Stomach (tissue), 9 donors: Measurements from ENCODE around the gene ZBTB42. TPM values are rescaled to one million over a fixed set of nuclear protein-coding genes. Genes with fewer than 3 reads are reported as not detected.

Experiments
- DNase-seq, 2 donors: peaks; one replicate each; pipeline versions ENCODE4 v3.0.0 to v3.0.0-alpha.2; 2013 to 2019
- H3K27ac ChIP-seq, 5 donors: fragments of 200-600 bp in 4 of 5; sonication (generic) in 4 of 5; one replicate each; pipeline ENCODE4 v1.5.1; 2013 to 2019; ENCODE audit warnings: mild to moderate bottlenecking in 1 of 5, moderate library complexity in 1 of 5
- H3K27me3 ChIP-seq, 3 donors: fragments of 200-600 bp; sonication (generic); one replicate each; pipeline ENCODE4 v1.5.1; 2017 to 2019; ENCODE audit warnings: mixed run types in 1 of 3
- H3K36me3 ChIP-seq, 4 donors: fragments of 200-600 bp; sonication (generic); 1 replicate in 3 of 4; 2 replicates in 1 of 4; pipeline ENCODE4 v1.5.1; 2016 to 2019
- H3K4me1 ChIP-seq, 4 donors: fragments of 200-600 bp; sonication (generic); one replicate each; pipeline ENCODE4 v1.5.1; 2016 to 2019
- H3K4me3 ChIP-seq, 4 donors: fragments of 200-600 bp; sonication (generic) in 3 of 4; one replicate each; pipeline ENCODE4 v1.5.1; 2016 to 2019; ENCODE audit warnings: mild to moderate bottlenecking in 1 of 4
- H3K9me3 ChIP-seq, 4 donors: fragments of 200-600 bp; sonication (generic); one replicate each; pipeline ENCODE4 v1.5.1; 2016 to 2019
- EP300 ChIP-seq: sonication (generic); formaldehyde crosslinking; IDR thresholded peaks from one replicate; pipeline ENCODE4 v1.6.1; 2017; ENCODE audit warnings: antibody characterized with exemption
- POLR2A ChIP-seq, 4 donors: fragments of 450-650 bp; IDR thresholded peaks; one replicate each; pipeline ENCODE4 v1.6.1; 2016; ENCODE audit warnings: antibody characterized with exemption in 4 of 4, control low read depth in 2 of 4, mild to moderate bottlenecking in 1 of 4, moderate library complexity in 1 of 4
- POLR2AphosphoS5 ChIP-seq, 3 donors: sonication (generic); formaldehyde crosslinking; IDR thresholded peaks; one replicate each; pipeline ENCODE4 v1.6.1; 2016; ENCODE audit warnings: antibody characterized with exemption in 3 of 3
- WGBS, 5 donors: extraction: QIAGEN DNeasy Blood & Tissue Kit in 3 of 5; methylation state at CpG; one replicate each; pipeline versions ENCODE4 v1.1.5 to v1.1.7; 2013 to 2018; 5-methylcytosine and 5-hydroxymethylcytosine counted together
- intact Hi-C: fragments of 100-400 bp; cut with DNase I; formaldehyde crosslinking; loops from one replicate; pipeline ENCODE4 v1.15.1; 2023; ENCODE audit warnings: low total_unique reads
- polyA plus RNA-seq, 3 donors: library from polyadenylated mRNA; stranded (reverse); fragments of 200-250 nt; gene quantifications; one replicate each; pipeline ENCODE4 v1.2.3, GENCODE V29; 2013
- total RNA-seq, 5 donors: library from RNA; depleted of rRNA; stranded (reverse); fragments of >200 nt; gene quantifications; one replicate each; pipeline versions ENCODE4 v1.1.0 to v1.2.3, GENCODE V29; 2014 to 2016
- TF ChIP-seq, protein P1 (sequence below), 7 experiments: fragments of 450-650 bp in 4 of 7; fragments of 200-600 bp in 3 of 7; sonication (generic) in 3 of 7; IDR thresholded peaks; one replicate each; pipeline ENCODE4 v1.5.1; 2016 to 2019; ENCODE audit warnings: antibody characterized with exemption in 7 of 7, control low read depth in 2 of 7, mild to moderate bottlenecking in 1 of 7
- donor health status: healthy with polysubstance abuse.
- donor health status: Bipolar disorder and iron deficiency.
- donor health status: healthy.

The ZBTB42 gene
- total and polyA plus RNA-seq, 8 donors: 4.6 to 59.7 (median 6.7) TPM

DNA sequence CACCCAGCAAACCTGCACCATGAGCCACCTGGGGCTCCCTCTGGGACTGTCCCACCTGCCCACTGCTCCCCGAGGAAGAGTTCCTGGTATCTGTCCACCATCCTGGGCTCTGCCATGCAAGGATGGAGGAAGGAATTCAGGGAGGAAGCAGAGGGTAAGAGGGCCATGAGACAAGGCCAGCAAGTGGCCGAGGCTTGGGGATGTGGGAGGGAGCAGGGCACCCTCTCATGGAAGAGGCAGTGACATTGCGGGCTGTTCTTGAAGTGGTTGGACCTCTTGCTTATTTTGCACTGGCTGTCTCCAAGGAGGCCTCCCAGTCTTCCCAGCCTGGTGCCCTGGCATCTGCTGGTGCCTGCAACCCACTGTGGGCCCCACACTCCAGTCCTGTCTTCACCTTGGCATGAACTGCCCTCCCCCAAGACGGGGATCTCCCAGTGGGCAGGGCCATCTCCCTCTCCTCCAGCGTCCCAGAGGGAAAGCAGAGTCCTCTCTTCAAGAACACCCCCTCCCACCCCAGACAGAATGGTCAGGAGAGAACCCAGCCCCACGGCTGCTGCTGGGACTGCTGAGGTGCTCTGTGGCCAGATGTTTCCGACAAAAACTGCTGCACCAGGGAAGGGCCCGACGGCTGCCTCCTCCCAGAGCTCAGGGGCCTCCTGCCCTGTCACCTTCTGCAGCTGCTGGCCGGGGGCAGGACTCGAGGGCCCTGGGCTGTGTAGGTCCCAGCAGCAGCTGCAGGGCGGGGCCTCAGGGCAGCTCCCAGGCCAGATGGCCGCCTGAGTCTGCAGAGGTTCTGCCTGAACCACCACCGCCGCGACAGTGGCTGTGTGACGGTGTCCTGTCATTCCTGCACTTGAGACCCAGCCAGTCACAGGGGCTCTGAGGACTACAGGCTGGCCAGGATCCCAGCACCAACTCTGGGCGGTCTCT lies 3.5 kb upstream of the ZBTB42 start:
- Histone ChIP-seq H3K4me1 (peaks cover 60 to 82% (median 76%) of the 10 kb centered on the region in 4 donors), H3K4me3 (no peak overlapping the region), H3K9me3 (no peaks in the 10 kb centered on the region), H3K27ac (peak overlapping the region; percentile 25 to 98 (median 89)), H3K36me3 (peaks cover 0 to 3% (median 2%) of the 10 kb centered on the region in 4 donors), H3K27me3 (no peaks in the 10 kb centered on the region)
- TF ChIP-seq POLR2AphosphoS5 (IDR thresholded peaks at IDR 0.05): no peak
- no peak for TF ChIP-seq POLR2A (IDR thresholded peaks at IDR 0.05)
- TF ChIP-seq, protein P1, sequence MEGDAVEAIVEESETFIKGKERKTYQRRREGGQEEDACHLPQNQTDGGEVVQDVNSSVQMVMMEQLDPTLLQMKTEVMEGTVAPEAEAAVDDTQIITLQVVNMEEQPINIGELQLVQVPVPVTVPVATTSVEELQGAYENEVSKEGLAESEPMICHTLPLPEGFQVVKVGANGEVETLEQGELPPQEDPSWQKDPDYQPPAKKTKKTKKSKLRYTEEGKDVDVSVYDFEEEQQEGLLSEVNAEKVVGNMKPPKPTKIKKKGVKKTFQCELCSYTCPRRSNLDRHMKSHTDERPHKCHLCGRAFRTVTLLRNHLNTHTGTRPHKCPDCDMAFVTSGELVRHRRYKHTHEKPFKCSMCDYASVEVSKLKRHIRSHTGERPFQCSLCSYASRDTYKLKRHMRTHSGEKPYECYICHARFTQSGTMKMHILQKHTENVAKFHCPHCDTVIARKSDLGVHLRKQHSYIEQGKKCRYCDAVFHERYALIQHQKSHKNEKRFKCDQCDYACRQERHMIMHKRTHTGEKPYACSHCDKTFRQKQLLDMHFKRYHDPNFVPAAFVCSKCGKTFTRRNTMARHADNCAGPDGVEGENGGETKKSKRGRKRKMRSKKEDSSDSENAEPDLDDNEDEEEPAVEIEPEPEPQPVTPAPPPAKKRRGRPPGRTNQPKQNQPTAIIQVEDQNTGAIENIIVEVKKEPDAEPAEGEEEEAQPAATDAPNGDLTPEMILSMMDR (IDR thresholded peaks at IDR 0.05): no peak
- no peak for TF ChIP-seq EP300
- DNase-seq: peak; percentile 61 to 68
- intact Hi-C loops: no loop called here
- WGBS, 5 donors: 31 to 40% (median 34%) methylated on average over 7 to 18 of the region's 18 CpGs

DNA sequence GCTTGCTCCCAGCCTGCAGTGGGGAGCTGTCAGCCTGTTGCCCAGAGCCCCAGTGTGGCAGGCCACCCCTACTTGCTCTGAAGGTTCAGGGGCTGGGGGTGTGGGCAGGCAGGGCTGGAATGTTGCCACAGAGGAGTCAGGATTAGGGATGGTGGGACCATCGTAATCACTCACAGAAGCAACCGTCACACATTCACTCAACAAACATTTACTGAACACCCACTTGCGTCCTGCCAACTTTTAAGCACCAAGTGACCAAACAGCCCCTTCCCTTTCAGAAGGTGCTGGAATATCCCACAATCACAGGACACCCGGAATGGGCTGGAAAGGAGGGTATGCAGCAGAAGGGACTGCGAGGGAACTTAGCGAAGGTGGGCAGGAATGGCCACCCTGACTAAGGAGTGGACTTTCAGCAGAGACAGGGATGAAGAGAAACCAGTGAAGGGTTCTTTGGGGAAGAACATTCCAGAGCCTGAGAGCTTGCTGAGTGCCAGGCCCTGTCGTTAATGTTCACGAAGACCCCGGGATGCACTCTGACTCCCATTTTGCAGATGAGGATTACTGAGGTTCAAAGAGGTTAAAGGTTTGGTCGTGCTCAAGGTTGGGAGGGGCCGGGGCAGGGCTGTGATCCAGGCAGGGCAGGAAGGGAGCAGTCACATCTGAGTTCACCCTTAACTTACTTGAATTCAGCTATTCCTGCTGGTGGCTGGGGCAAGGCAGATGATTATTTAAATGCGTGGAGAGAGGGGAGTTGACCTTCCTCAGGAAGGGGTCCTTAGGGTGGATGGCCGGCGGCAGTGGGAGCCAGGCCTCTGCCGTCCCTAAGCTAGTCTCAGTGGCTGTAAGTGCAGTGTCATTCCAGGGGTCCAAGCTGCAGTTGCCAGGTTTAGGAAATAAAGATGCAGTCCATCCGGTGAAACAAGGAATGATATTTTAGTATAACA lies 2.3 kb upstream of the ZBTB42 start:
- peaks cover 58 to 82% (median 76%) of the 10 kb centered on the region in 4 donors for H3K4me1 ChIP-seq
- H3K36me3 ChIP-seq: no peaks in the 10 kb centered on the region
- H3K9me3 ChIP-seq: no peaks in the 10 kb centered on the region
- TF ChIP-seq, protein P1 (IDR thresholded peaks at IDR 0.05): no peak
- TF ChIP-seq POLR2A (IDR thresholded peaks at IDR 0.05) (no peak), POLR2AphosphoS5 (IDR thresholded peaks at IDR 0.05) (no peak), EP300 (no peak)
- DNase-seq: no peak
- H3K27me3 ChIP-seq: no peaks in the 10 kb centered on the region
- H3K27ac ChIP-seq: peak overlapping the region; percentile 61 to 98 (median 94)
- H3K4me3 ChIP-seq: no peak overlapping the region
- intact Hi-C loops: no loop called here
- 71 to 80% (median 77%) methylated on average over 16 of the region's 16 CpGs for WGBS, 5 donors

GRCh38 chr14:104799244-104800014 lies 1.5 kb upstream of the ZBTB42 start:
- no peaks in the 10 kb centered on the region for H3K9me3 ChIP-seq
- WGBS, 5 donors: 38 to 58% (median 51%) methylated on average over 19 to 21 of the region's 21 CpGs
- peak overlapping the region; percentile 71 to 85 (median 76) for H3K4me3 ChIP-seq
- DNase-seq: peak in 1 of 2 donors; percentile 87
- intact Hi-C loops: no loop called here
- TF ChIP-seq POLR2AphosphoS5 (IDR thresholded peaks at IDR 0.05): no peak
- TF ChIP-seq EP300: no peak
- TF ChIP-seq POLR2A (IDR thresholded peaks at IDR 0.05): no peak
- TF ChIP-seq, protein P1 (IDR thresholded peaks at IDR 0.05): no peak
- no peaks in the 10 kb centered on the region for H3K36me3 ChIP-seq
- peaks cover 51 to 82% (median 75%) of the 10 kb centered on the region in 4 donors for H3K4me1 ChIP-seq
- no peaks in the 10 kb centered on the region for H3K27me3 ChIP-seq
- H3K27ac ChIP-seq: peak overlapping the region; percentile 91 to 98 (median 94)
